ENCODE measurements around the gene TOGARAM2.

- TF ChIP-seq POLR2AphosphoS5 (IDR thresholded peaks at IDR 0.05; ENCODE audit: borderline replicate concordance, low read depth, low read length) (no peak), EZH2 (IDR thresholded peaks at IDR 0.05) (no peak), FOXP2 (optimal IDR thresholded peaks at IDR 0.05; ENCODE audit: control extremely low read depth, extremely low read length, insufficient read depth) (no peak)
These were observed 80.5 kb downstream of the TOGARAM2 start for GRCh38 chr2:29061616-29062015.

Data from SK-N-MC (cell line).